HTR-8/SVneo (cell line): ENCODE measurements around the gene CLCN6.
A peak's percentile ranks its signal among the peaks of the same experiment; 100 is the strongest.

ENCODE experiments used
- DNase-seq: peaks from one replicate; pipeline ENCODE4 v3.0.0; 2011; ENCODE audit warnings: low spot score, mixed read lengths; ENCODE audit not compliant: insufficient read length
- FAIRE-seq: peaks from 2 replicates; lab custom pipeline; 2011; peaks lifted over from hg19 to GRCh38; lab: Jason Lieb, UNC

The CLCN6 gene

GRCh38 chr1:11778844-11779623 is 27.0 kb upstream of the CLCN6 start:
- DNase-seq: no peak
- FAIRE-seq: no peak

- DNase-seq (no peak), FAIRE-seq (no peak)
Observed at GRCh38 chr1:11779715-11780379, 26.1 kb upstream of the CLCN6 start.

GRCh38 chr1:11780380-11781147 is 25.4 kb upstream of the CLCN6 start:
- no peak for DNase-seq
- no peak for FAIRE-seq

GRCh38 chr1:11781297-11781696 is 24.7 kb upstream of the CLCN6 start:
- FAIRE-seq (no peak), DNase-seq (no peak)

- DNase-seq (no peak), FAIRE-seq (no peak)
Observed at GRCh38 chr1:11782127-11782708, 23.8 kb upstream of the CLCN6 start.

GRCh38 chr1:11783556-11783955 is 22.4 kb upstream of the CLCN6 start:
- DNase-seq (no peak), FAIRE-seq (no peak)

GRCh38 chr1:11784256-11784992 is 21.6 kb upstream of the CLCN6 start:
- FAIRE-seq (no peak), DNase-seq (no peak)

- DNase-seq (peak; percentile 66), FAIRE-seq (no peak)
Observed at GRCh38 chr1:11784993-11785769, 20.8 kb upstream of the CLCN6 start.

GRCh38 chr1:11786168-11786567 is 19.8 kb upstream of the CLCN6 start:
- DNase-seq (no peak), FAIRE-seq (no peak)

GRCh38 chr1:11787251-11787803 is 18.7 kb upstream of the CLCN6 start:
- FAIRE-seq (no peak), DNase-seq (no peak)

- DNase-seq (no peak), FAIRE-seq (no peak)
Observed at GRCh38 chr1:11787804-11788436, 18.1 kb upstream of the CLCN6 start.

GRCh38 chr1:11788549-11789053 is 17.4 kb upstream of the CLCN6 start:
- DNase-seq: no peak
- FAIRE-seq: no peak

- FAIRE-seq: no peak
Observed at GRCh38 chr1:11789126-11790067, 16.6 kb upstream of the CLCN6 start.

GRCh38 chr1:11790101-11790879 is 15.7 kb upstream of the CLCN6 start:
- DNase-seq: no peak
- FAIRE-seq: no peak

More at GRCh38 chr1:11789126-11790067, 16.6 kb upstream of the CLCN6 start:
- no peak for DNase-seq

- no peak for FAIRE-seq
- DNase-seq: no peak
Observed at GRCh38 chr1:11790880-11791715, 14.9 kb upstream of the CLCN6 start.

- DNase-seq (no peak), FAIRE-seq (no peak)
Observed at GRCh38 chr1:11792106-11792505, 13.9 kb upstream of the CLCN6 start.
